ENCODE data around the gene PLCG2.
"Not testable (repeated sequence)": the region's sequence is repeated elsewhere in the genome, so short reads cannot be mapped to it uniquely, and the experiment has no call there.

DNA sequence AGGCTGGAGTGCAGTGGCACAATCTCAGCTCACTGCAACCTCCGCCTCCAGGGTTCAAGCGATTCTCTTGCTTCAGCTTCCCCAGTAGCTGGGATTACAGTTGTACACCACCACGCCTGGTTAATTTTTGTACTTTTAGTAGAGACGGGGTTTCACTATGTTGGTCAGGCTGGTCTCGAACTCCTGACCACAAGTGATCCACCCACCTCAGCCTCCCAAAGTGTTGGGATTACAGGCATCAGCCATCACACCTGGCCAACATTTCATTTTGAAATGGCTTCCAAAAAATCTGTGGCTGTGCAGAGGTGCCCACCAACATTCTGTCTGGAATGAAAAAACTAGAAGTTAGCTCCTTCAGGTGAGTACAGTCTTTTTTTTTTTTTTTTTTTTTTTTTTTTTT lies 22.6 kb downstream of the PLCG2 start:
- TF ChIP-seq, protein P1, sequence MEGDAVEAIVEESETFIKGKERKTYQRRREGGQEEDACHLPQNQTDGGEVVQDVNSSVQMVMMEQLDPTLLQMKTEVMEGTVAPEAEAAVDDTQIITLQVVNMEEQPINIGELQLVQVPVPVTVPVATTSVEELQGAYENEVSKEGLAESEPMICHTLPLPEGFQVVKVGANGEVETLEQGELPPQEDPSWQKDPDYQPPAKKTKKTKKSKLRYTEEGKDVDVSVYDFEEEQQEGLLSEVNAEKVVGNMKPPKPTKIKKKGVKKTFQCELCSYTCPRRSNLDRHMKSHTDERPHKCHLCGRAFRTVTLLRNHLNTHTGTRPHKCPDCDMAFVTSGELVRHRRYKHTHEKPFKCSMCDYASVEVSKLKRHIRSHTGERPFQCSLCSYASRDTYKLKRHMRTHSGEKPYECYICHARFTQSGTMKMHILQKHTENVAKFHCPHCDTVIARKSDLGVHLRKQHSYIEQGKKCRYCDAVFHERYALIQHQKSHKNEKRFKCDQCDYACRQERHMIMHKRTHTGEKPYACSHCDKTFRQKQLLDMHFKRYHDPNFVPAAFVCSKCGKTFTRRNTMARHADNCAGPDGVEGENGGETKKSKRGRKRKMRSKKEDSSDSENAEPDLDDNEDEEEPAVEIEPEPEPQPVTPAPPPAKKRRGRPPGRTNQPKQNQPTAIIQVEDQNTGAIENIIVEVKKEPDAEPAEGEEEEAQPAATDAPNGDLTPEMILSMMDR (IDR thresholded peaks at IDR 0.05): not testable (repeated sequence)
- not testable (repeated sequence) for TF ChIP-seq ZFX (IDR thresholded peaks at IDR 0.05; ENCODE audit: borderline replicate concordance)
